SK-N-SH treated with all-trans-retinoic acid at 6 μM for 48 hours (cell line): Measurements from ENCODE around the gene MIPEP.

Experiments
- ATAC-seq: fragments of 200-7000 bp; cut with Tn5 transposase; 3 replicates; pipeline ENCODE4 v1.9.1; 2020; ENCODE audit warnings: mild to moderate bottlenecking, moderate library complexity
- ARNTL ChIP-seq: fragments of 450-650 bp; formaldehyde crosslinking; IDR thresholded peaks from 2 replicates; pipeline ENCODE4 v1.5.0; 2020; ENCODE audit warnings: low read depth, mild to moderate bottlenecking, moderate library complexity, borderline replicate concordance
- BACH2 ChIP-seq: fragments of 250-450 bp; sonication (Bioruptor Pico); IDR thresholded peaks from 2 replicates; pipeline ENCODE4 v1.9.0; 2021; ENCODE audit warnings: mild to moderate bottlenecking, borderline replicate concordance
- CREB5 ChIP-seq: fragments of 250-450 bp; sonication (Bioruptor Pico); IDR thresholded peaks from 2 replicates; pipeline ENCODE4 v1.5.1; 2020; ENCODE audit warnings: low read depth, mild to moderate bottlenecking, moderate library complexity
- CSRNP3 ChIP-seq: fragments of 250-450 bp; sonication (Bioruptor Pico); IDR thresholded peaks from 2 replicates; pipeline ENCODE4 v1.5.1; 2021; ENCODE audit warnings: mild to moderate bottlenecking, moderate library complexity
- ESRRG ChIP-seq: fragments of 250-450 bp; sonication (Bioruptor Pico); IDR thresholded peaks from 2 replicates; pipeline ENCODE4 v1.6.1; 2021; ENCODE audit warnings: mild to moderate bottlenecking
- GLIS3 ChIP-seq: fragments of 250-450 bp; sonication (Bioruptor Pico); IDR thresholded peaks from 2 replicates; pipeline ENCODE4 v1.5.0; 2020; ENCODE audit warnings: mild to moderate bottlenecking, moderate library complexity
- ISL1 ChIP-seq: fragments of 250-450 bp; sonication (Bioruptor Pico); IDR thresholded peaks from 2 replicates; pipeline ENCODE4 v2.1.2; 2022; ENCODE audit warnings: mild to moderate bottlenecking, moderate library complexity
- OSR1 ChIP-seq: fragments of 250-450 bp; sonication (Bioruptor Pico); IDR thresholded peaks from 2 replicates; pipeline ENCODE4 v1.8.0; 2022; ENCODE audit warnings: moderate library complexity, mild to moderate bottlenecking, inconsistent platforms
- PATZ1 ChIP-seq: fragments of 250-450 bp; sonication (Bioruptor Pico); IDR thresholded peaks from 2 replicates; pipeline ENCODE4 v1.8.0; 2020; ENCODE audit warnings: mild to moderate bottlenecking, moderate library complexity, borderline replicate concordance
- POU6F1 ChIP-seq: fragments of 250-450 bp; sonication (Bioruptor Pico); IDR thresholded peaks from 2 replicates; pipeline ENCODE4 v1.8.0; 2021; ENCODE audit warnings: low read depth, mild to moderate bottlenecking, moderate library complexity, borderline replicate concordance
- RARB ChIP-seq: fragments of 250-450 bp; sonication (Bioruptor Pico); IDR thresholded peaks from 2 replicates; pipeline ENCODE4 v1.8.0; 2021; ENCODE audit warnings: mild to moderate bottlenecking, moderate library complexity
- TOX ChIP-seq: fragments of 250-450 bp; sonication (Bioruptor Pico); IDR thresholded peaks from 2 replicates; pipeline ENCODE4 v1.8.0; 2021; ENCODE audit warnings: mild to moderate bottlenecking, moderate library complexity, borderline replicate concordance
- TSHZ2 ChIP-seq: fragments of 250-450 bp; sonication (Bioruptor Pico); IDR thresholded peaks from 2 replicates; pipeline ENCODE4 v1.5.0; 2020; ENCODE audit warnings: mild to moderate bottlenecking, moderate library complexity
- ZC3H10 ChIP-seq: fragments of 250-450 bp; sonication (Bioruptor Pico); IDR thresholded peaks from 2 replicates; pipeline ENCODE4 v1.5.1; 2021; ENCODE audit warnings: mild to moderate bottlenecking, moderate library complexity
- ZFP3 ChIP-seq: fragments of 250-450 bp; sonication (Bioruptor Pico); IDR thresholded peaks from 2 replicates; pipeline ENCODE4 v1.5.0; 2020; ENCODE audit warnings: mild to moderate bottlenecking, moderate library complexity
- ZFP30 ChIP-seq: fragments of 450-650 bp; formaldehyde crosslinking; IDR thresholded peaks from 2 replicates; pipeline ENCODE4 v1.5.0; 2022; ENCODE audit warnings: mild to moderate bottlenecking, moderate library complexity
- ZNF565 ChIP-seq: fragments of 450-650 bp; formaldehyde crosslinking; conservative IDR thresholded peaks from 2 replicates; pipeline ENCODE4 v1.5.0; 2020; ENCODE audit warnings: low read depth, mild to moderate bottlenecking, moderate library complexity
- ZNF8 ChIP-seq: fragments of 450-650 bp; formaldehyde crosslinking; IDR thresholded peaks from 2 replicates; pipeline ENCODE4 v1.5.0; 2020; ENCODE audit warnings: mild to moderate bottlenecking, moderate library complexity

The MIPEP gene

GRCh38 chr13:23777575-23777870, 111.7 kb downstream of the MIPEP start (continued):
- TF ChIP-seq ZFP3 (CRISPR knock-in tag) (no peak), GLIS3 (CRISPR knock-in tag) (no peak)

- TF ChIP-seq ZNF8 = no peak
- TF ChIP-seq OSR1 (CRISPR knock-in tag) = no peak
- TF ChIP-seq TSHZ2 (CRISPR knock-in tag) = no peak
- no peak for TF ChIP-seq ZFP3 (CRISPR knock-in tag)
- TF ChIP-seq ARNTL (CRISPR knock-in tag) = no peak
- TF ChIP-seq ZNF565 (CRISPR knock-in tag) = no peak
- no peak for TF ChIP-seq RARB (CRISPR knock-in tag)
- no peak for TF ChIP-seq GLIS3 (CRISPR knock-in tag)
- TF ChIP-seq ZC3H10 (CRISPR knock-in tag) = no peak
- no peak for TF ChIP-seq ESRRG (CRISPR knock-in tag)
- no peak for TF ChIP-seq CREB5 (CRISPR knock-in tag)
- no peak for TF ChIP-seq CSRNP3 (CRISPR knock-in tag)
- TF ChIP-seq PATZ1 (CRISPR knock-in tag) = no peak
- no peak for TF ChIP-seq BACH2 (CRISPR knock-in tag)
- TF ChIP-seq TOX = no peak
- no peak for TF ChIP-seq ZFP30
- ATAC-seq = no peak
Observed at GRCh38 chr13:23776698-23777574, 112.3 kb downstream of the MIPEP start.

- ATAC-seq = no peak
- TF ChIP-seq PATZ1 (CRISPR knock-in tag) (no peak), ZNF565 (CRISPR knock-in tag) (no peak), ZNF8 (no peak), CSRNP3 (CRISPR knock-in tag) (no peak), ARNTL (CRISPR knock-in tag) (no peak), CREB5 (CRISPR knock-in tag) (no peak), ESRRG (CRISPR knock-in tag) (no peak), POU6F1 (no peak), ZC3H10 (CRISPR knock-in tag) (no peak), ISL1 (CRISPR knock-in tag) (no peak), TOX (no peak)
Observed at GRCh38 chr13:23772717-23773116, 116.5 kb downstream of the MIPEP start.
